Heart left ventricle (tissue), 16 donors: ENCODE results near the gene LMAN2. TPM values are rescaled to one million over a fixed set of nuclear protein-coding genes. Genes with fewer than 3 reads are reported as not detected.
A peak's percentile ranks its signal among the peaks of the same experiment; 100 is the strongest.

Source experiments
- ATAC-seq, 4 donors: fragments of 200-7000 bp; cut with Tn5 transposase; one replicate each; pipeline ENCODE4 v1.9.1; 2020 to 2022; ENCODE audit warnings: moderate library complexity in 4 of 4, mild to moderate bottlenecking in 3 of 4, moderate number of reproducible peaks in 1 of 4
- DNase-seq, 5 donors: peaks; one replicate each; pipeline ENCODE4 v3.0.0-alpha.2; 2020
- H3K27ac ChIP-seq, 12 donors: fragments of 200-600 bp; sonication (generic) in 4 of 12; one replicate each; pipeline versions ENCODE4 v1.5.0 to v1.8.0; 2016 to 2022; ENCODE audit warnings: mild to moderate bottlenecking in 2 of 12
- H3K27me3 ChIP-seq, 9 donors: fragments of 200-600 bp; sonication (generic) in 2 of 9; one replicate each; pipeline versions ENCODE4 v1.5.1 to v1.8.0; 2016 to 2022; ENCODE audit warnings: mild to moderate bottlenecking in 3 of 9
- H3K36me3 ChIP-seq, 9 donors: fragments of 200-600 bp; sonication (generic) in 2 of 9; one replicate each; pipeline versions ENCODE4 v1.5.0 to v1.8.0; 2018 to 2022; ENCODE audit warnings: mild to moderate bottlenecking in 2 of 9
- H3K4me1 ChIP-seq, 12 donors: fragments of 200-600 bp; sonication (generic) in 4 of 12; one replicate each; pipeline versions ENCODE4 v1.5.0 to v1.8.0; 2016 to 2022; ENCODE audit warnings: mild to moderate bottlenecking in 3 of 12
- H3K4me3 ChIP-seq, 12 donors: fragments of 200-600 bp; sonication (generic) in 4 of 12; one replicate each; pipeline versions ENCODE4 v1.5.0 to v1.8.0; 2017 to 2022; ENCODE audit warnings: mild to moderate bottlenecking in 9 of 12, moderate library complexity in 4 of 12
- H3K9me3 ChIP-seq, 12 donors: fragments of 200-600 bp; sonication (generic) in 4 of 12; one replicate each; pipeline versions ENCODE4 v1.5.0 to v1.8.0; 2016 to 2022; ENCODE audit warnings: mild to moderate bottlenecking in 1 of 12
- POLR2A ChIP-seq, 2 donors: fragments of 450-650 bp; IDR thresholded peaks; one replicate each; pipeline ENCODE4 v1.6.1; 2017; ENCODE audit warnings: antibody characterized with exemption in 2 of 2, mild to moderate bottlenecking in 2 of 2, moderate library complexity in 2 of 2
- WGBS, 4 donors: extraction: QIAGEN DNeasy Blood & Tissue Kit in 2 of 4; methylation state at CpG; one replicate each; pipeline versions ENCODE4 v1.1.5 to v1.1.7; 2013 to 2018; 5-methylcytosine and 5-hydroxymethylcytosine counted together
- intact Hi-C, 10 donors: fragments of 100-400 bp; cut with DNase I; formaldehyde crosslinking; loops; one replicate each; pipeline versions ENCODE4 v1.11.1 to v1.14.2; 2022
- polyA plus RNA-seq, 2 donors: library from polyadenylated mRNA; stranded (reverse); fragments of 200-250 nt; gene quantifications; one replicate each; pipeline ENCODE4 v1.2.3, GENCODE V29; 2013
- total RNA-seq, 9 donors: library from RNA; depleted of rRNA in 2 of 9; stranded (reverse); fragments of >200 nt in 2 of 9; fragmentation: NEBNext Ultra II Directional in 3 of 9; extraction: Animal tissue kit (Norgen Biotek cat#: 25700) in 3 of 9; gene quantifications; one replicate each; pipeline versions ENCODE4 v1.1.0 to v1.2.4, GENCODE V29; 2016 to 2023
- TF ChIP-seq, protein P1 (sequence below), 12 donors: fragments of 200-600 bp; sonication (generic) in 4 of 12; IDR thresholded peaks; one replicate each; pipeline versions ENCODE4 v1.5.0 to v1.8.0; 2018 to 2022; ENCODE audit warnings: antibody characterized with exemption in 12 of 12, mild to moderate bottlenecking in 5 of 12
- donor health status: ischemic (EF 13 %, LVEDD 7.1; RV severe dilation, severe dysfunction).
- donor health status: healthy with polysubstance abuse.
- donor health status: DM: no; HTN: yes; CAD: no.
- donor health status: DM: no; HTN: no; CAD: no.
- donor health status: ischemic (EF 25% LVEDD 6.9; RV normal size, moderate dysfunction).
- donor health status: ischemic (EF 25% LVEDD 5.7; RV mildly dilated, moderate dysfunction).
- donor health status: healthy.
- donor health status: DM: yes; HTN: yes; CAD: no.
- donor health status: ischemic (EF 35%, LVEDD 5.7; RV mildly dilated, moderate dysfunction).
- donor health status: nonischemic (EF 11% LVEDD 7.7; RV severe dilation, severe dysfunction).
- donor health status: DM: yes; HTN: yes; CAD: no.
- donor health status: PGD.
- donor health status: ischemic (EF 29% LVEDD 5.4; RV normal size, mild dysfunction).
- donor health status: nonischemic (EF 23%, LVEDD 6.1; RV moderate dilation, normal function).

The LMAN2 gene
- total and polyA plus RNA-seq, 11 donors = 43.3 to 313 (median 63.6) TPM

DNA sequence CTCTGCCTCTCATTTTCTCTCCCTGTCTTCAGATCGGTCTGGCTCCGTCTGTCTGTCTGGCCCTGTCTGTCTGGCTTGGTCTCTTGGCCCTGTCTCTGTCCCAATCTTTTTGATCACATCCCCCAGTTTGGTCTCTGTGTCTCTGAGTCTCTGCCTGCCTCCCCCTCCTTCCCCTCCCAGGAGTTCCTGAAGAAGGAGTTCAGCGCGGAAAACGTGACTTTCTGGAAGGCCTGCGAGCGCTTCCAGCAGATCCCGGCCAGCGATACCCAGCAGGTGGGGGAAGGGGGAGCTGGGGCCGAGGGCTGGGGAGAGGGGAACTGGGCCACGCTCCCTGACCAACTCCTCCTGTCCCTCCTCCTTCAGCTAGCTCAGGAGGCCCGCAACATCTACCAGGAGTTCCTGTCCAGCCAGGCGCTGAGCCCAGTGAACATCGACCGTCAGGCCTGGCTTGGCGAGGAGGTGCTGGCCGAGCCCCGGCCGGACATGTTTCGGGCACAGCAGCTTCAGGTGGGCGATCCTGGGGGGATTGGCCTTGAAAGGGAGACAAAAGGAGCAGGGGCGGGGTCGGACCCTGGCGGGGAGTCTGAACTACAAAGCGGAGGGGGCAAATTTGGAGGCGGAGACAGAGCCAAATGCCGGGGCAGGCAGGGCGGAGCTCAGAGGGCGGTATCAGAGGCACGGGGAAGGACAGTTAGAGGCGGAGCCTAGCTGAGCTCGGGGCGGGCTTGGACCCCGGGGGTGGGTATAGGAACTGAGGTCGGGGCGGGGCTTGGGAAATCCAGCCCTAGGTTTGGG is 15.3 kb upstream of the LMAN2 start:
- peak in 1 of 2 donors; percentile 25 for TF ChIP-seq POLR2A (IDR thresholded peaks at IDR 0.05)
- TF ChIP-seq, protein P1, sequence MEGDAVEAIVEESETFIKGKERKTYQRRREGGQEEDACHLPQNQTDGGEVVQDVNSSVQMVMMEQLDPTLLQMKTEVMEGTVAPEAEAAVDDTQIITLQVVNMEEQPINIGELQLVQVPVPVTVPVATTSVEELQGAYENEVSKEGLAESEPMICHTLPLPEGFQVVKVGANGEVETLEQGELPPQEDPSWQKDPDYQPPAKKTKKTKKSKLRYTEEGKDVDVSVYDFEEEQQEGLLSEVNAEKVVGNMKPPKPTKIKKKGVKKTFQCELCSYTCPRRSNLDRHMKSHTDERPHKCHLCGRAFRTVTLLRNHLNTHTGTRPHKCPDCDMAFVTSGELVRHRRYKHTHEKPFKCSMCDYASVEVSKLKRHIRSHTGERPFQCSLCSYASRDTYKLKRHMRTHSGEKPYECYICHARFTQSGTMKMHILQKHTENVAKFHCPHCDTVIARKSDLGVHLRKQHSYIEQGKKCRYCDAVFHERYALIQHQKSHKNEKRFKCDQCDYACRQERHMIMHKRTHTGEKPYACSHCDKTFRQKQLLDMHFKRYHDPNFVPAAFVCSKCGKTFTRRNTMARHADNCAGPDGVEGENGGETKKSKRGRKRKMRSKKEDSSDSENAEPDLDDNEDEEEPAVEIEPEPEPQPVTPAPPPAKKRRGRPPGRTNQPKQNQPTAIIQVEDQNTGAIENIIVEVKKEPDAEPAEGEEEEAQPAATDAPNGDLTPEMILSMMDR (IDR thresholded peaks at IDR 0.05) = no peak
- H3K27me3 ChIP-seq = no peaks in the 10 kb centered on the region
- peak; percentile 90 to 92 (median 91) for DNase-seq
- peaks cover 0 to 83% (median 35%) of the 10 kb centered on the region in 12 donors for H3K4me1 ChIP-seq
- peak overlapping the region; percentile 67 to 93 (median 82) for H3K27ac ChIP-seq
- peak overlapping the region; percentile 9 to 71 (median 58) for H3K4me3 ChIP-seq
- 14 to 26% (median 19%) methylated on average over 30 to 36 of the region's 36 CpGs for WGBS, 4 donors
- intact Hi-C loops = loop anchor here in 1 of 10 donors (10.0 kb wide), 1 partner anchor 52 kb away; the partner anchor contains the start of gene MXD3
- peak; percentile 87 to 91 (median 88) for ATAC-seq
- H3K36me3 ChIP-seq = peaks cover 0 to 17% (median 0%) of the 10 kb centered on the region in 9 donors
- H3K9me3 ChIP-seq = no peaks in the 10 kb centered on the region

DNA sequence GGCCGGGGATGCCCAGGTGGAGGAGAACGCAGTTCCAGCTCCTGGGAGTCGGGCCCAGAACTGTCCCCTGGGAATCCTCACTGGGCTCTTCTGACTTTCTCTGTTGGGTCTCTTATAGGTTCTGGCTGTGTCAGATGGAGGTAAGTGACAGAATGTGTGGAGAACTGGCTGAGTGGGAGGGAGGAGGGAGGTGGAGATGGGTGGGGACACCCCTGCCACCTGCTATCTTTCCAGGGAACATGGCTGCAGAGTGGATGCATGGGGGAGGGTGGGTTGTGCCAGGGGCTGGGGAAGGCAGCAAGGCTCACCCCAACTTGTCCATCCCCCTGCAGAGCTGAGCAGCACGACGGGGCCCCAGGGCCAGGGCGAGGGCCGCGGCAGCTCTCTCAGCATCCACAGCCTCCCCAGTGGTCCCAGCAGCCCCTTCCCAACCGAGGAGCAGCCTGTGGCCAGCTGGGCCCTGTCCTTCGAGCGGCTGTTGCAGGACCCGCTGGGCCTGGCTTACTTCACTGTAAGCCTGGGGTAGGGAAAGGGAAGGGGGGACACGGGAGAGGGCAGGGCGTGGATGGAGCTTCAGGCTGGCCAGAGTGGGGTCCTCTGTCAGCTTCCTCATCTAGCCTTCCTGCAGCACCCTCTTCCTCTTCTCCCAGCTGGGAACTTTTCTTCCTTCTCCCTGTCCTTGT is 14.5 kb upstream of the LMAN2 start:
- intact Hi-C loops = loop anchor here in 1 of 10 donors (10.0 kb wide), 1 partner anchor 51 kb away; the partner anchor contains the start of gene MXD3

GRCh38 chr5:177364159-177364962 is 12.9 kb upstream of the LMAN2 start:
- Histone ChIP-seq H3K9me3 (no peaks in the 10 kb centered on the region), H3K36me3 (peaks cover 0 to 17% (median 0%) of the 10 kb centered on the region in 9 donors), H3K27me3 (no peaks in the 10 kb centered on the region), H3K4me1 (peaks cover 0 to 80% (median 29%) of the 10 kb centered on the region in 12 donors), H3K27ac (no peak overlapping the region), H3K4me3 (no peak overlapping the region)
- DNase-seq (peak in 1 of 5 donors; percentile 18), ATAC-seq (no peak)
- WGBS, 4 donors = 81 to 88% (median 85%) methylated on average over 11 of the region's 11 CpGs
- TF ChIP-seq POLR2A (IDR thresholded peaks at IDR 0.05) = no peak
- TF ChIP-seq, protein P1 (IDR thresholded peaks at IDR 0.05) = no peak
- intact Hi-C loops = loop anchor here in 1 of 10 donors (10.0 kb wide), 1 partner anchor 50 kb away; the partner anchor contains the start of gene MXD3

More for the DNA sequence above, 14.5 kb upstream of the LMAN2 start:
- whole genome bisulfite sequencing, 4 donors = 71 to 83% (median 82%) methylated on average over 9 to 14 of the region's 14 CpGs
- no peak for ATAC-seq
- no peaks in the 10 kb centered on the region for H3K9me3 ChIP-seq
- no peaks in the 10 kb centered on the region for H3K27me3 ChIP-seq
- peaks cover 0 to 83% (median 35%) of the 10 kb centered on the region in 12 donors for H3K4me1 ChIP-seq
- peaks cover 0 to 17% (median 0%) of the 10 kb centered on the region in 9 donors for H3K36me3 ChIP-seq
- peak in 1 of 5 donors; percentile 52 for DNase-seq
- H3K27ac ChIP-seq = peak overlapping the region in 10 of 12 donors; percentile 67 to 93 (median 82)
- TF ChIP-seq POLR2A (IDR thresholded peaks at IDR 0.05) = no peak
- TF ChIP-seq, protein P1 (IDR thresholded peaks at IDR 0.05) = no peak
- peak overlapping the region in 3 of 12 donors; percentile 65 to 71 (median 65) for H3K4me3 ChIP-seq
